WTC11 (cell line): ENCODE results near the gene DAO. TPM values are rescaled to one million over a fixed set of nuclear protein-coding genes. Genes with fewer than 3 reads are reported as not detected.

ENCODE experiments used
- ATAC-seq: fragments of 200-7000 bp; cut with Tn5 transposase; 2 replicates; pipeline ENCODE4 v1.10.0; 2021; ENCODE audit warnings: mild to moderate bottlenecking, moderate library complexity
- Bru-seq: library from RNA; stranded (reverse); fragments of 400-500 nt; gene quantifications from one replicate; lab custom pipeline; 2021; lab: Mats Ljungman, UMichigan
- CTCF ChIA-PET: fragments of 300-600 bp; sonication (Branson Sonifier 250); formaldehyde crosslinking; loops from one replicate; lab custom pipeline; 2021; ENCODE audit warnings: antibody characterized with exemption; lab: Charles Lee
- POLR2A ChIA-PET: fragments of 350-600 bp; sonication (Branson Sonifier 250); formaldehyde crosslinking; loops from one replicate; lab custom pipeline; 2021; ENCODE audit warnings: antibody characterized with exemption; lab: Charles Lee
- DNase-seq: peaks from one replicate; pipeline ENCODE4 v3.0.0; 2021; ENCODE audit warnings: low spot score
- H3K27ac Mint-ChIP-seq: 2 replicates; pipeline ENCODE4 v1.8.0; 2021; ENCODE audit warnings: mixed read lengths
- H3K27me3 Mint-ChIP-seq: 2 replicates; pipeline ENCODE4 v1.8.0; 2021; ENCODE audit warnings: low read depth, mild to moderate bottlenecking, moderate library complexity, mixed read lengths
- H3K36me3 Mint-ChIP-seq: 2 replicates; pipeline ENCODE4 v1.8.0; 2021; ENCODE audit warnings: mixed read lengths
- H3K4me1 Mint-ChIP-seq: 2 replicates; pipeline ENCODE4 v1.8.0; 2022; ENCODE audit warnings: mixed read lengths
- H3K4me3 Mint-ChIP-seq: 2 replicates; pipeline ENCODE4 v1.8.0; 2021; ENCODE audit warnings: mild to moderate bottlenecking, moderate library complexity, mixed read lengths
- H3K9me3 Mint-ChIP-seq: 2 replicates; pipeline ENCODE4 v1.8.0; 2021; ENCODE audit warnings: mixed read lengths
- AFF4 ChIP-seq: sonication (generic); formaldehyde crosslinking; IDR thresholded peaks from 2 replicates; pipeline ENCODE4 v1.8.1; 2023; ENCODE audit warnings: mild to moderate bottlenecking, missing genetic modification reagents, borderline replicate concordance
- ATF1 ChIP-seq: sonication (generic); formaldehyde crosslinking; IDR thresholded peaks from 2 replicates; pipeline ENCODE4 v1.8.1; 2023; ENCODE audit warnings: mild to moderate bottlenecking, moderate library complexity, missing genetic modification reagents
- CBFB ChIP-seq: sonication (generic); formaldehyde crosslinking; IDR thresholded peaks from 2 replicates; pipeline ENCODE4 v1.8.1; 2022; ENCODE audit warnings: mild to moderate bottlenecking, low read depth, missing genetic modification reagents
- ELF4 ChIP-seq: sonication (generic); formaldehyde crosslinking; IDR thresholded peaks from 2 replicates; pipeline ENCODE4 v1.8.1; 2022; ENCODE audit warnings: low read depth, mild to moderate bottlenecking, moderate library complexity, missing genetic modification reagents
- GRHL2 ChIP-seq: fragments of 250-450 bp; sonication (Bioruptor Pico); IDR thresholded peaks from 2 replicates; pipeline ENCODE4 v1.8.0; 2022; ENCODE audit warnings: mild to moderate bottlenecking, moderate library complexity; ENCODE audit not compliant: insufficient replicate concordance, severe bottlenecking
- IRF1 ChIP-seq: sonication (generic); formaldehyde crosslinking; IDR thresholded peaks from 2 replicates; pipeline ENCODE4 v1.8.0; 2023; ENCODE audit warnings: missing genetic modification reagents
- JAZF1 ChIP-seq: fragments of 250-450 bp; sonication (Bioruptor Pico); IDR thresholded peaks from 2 replicates; pipeline ENCODE4 v1.9.0; 2021; ENCODE audit warnings: moderate library complexity, mild to moderate bottlenecking, inconsistent platforms
- JUN ChIP-seq: sonication (generic); formaldehyde crosslinking; IDR thresholded peaks from 2 replicates; pipeline ENCODE4 v1.8.0; 2023; ENCODE audit warnings: mild to moderate bottlenecking, missing genetic modification reagents
- KAT7 ChIP-seq: sonication (generic); formaldehyde crosslinking; IDR thresholded peaks from 2 replicates; pipeline ENCODE4 v1.8.1; 2023; ENCODE audit warnings: missing genetic modification reagents, mild to moderate bottlenecking, borderline replicate concordance
- MLX ChIP-seq: sonication (generic); formaldehyde crosslinking; IDR thresholded peaks from 2 replicates; pipeline ENCODE4 v1.8.1; 2023; ENCODE audit warnings: mild to moderate bottlenecking, missing genetic modification reagents, moderate library complexity
- MXD4 ChIP-seq: fragments of 250-450 bp; sonication (Bioruptor Pico); IDR thresholded peaks from 2 replicates; pipeline ENCODE4 v1.8.0; 2021; ENCODE audit warnings: mild to moderate bottlenecking, moderate library complexity, borderline replicate concordance
- MYBL2 ChIP-seq: sonication (generic); formaldehyde crosslinking; IDR thresholded peaks from 2 replicates; pipeline ENCODE4 v1.8.1; 2023; ENCODE audit warnings: mild to moderate bottlenecking, moderate library complexity, missing genetic modification reagents
- NFYB ChIP-seq: sonication (generic); formaldehyde crosslinking; conservative IDR thresholded peaks from 2 replicates; pipeline ENCODE4 v1.8.0; 2022; ENCODE audit warnings: low read depth, missing genetic modification reagents
- NR3C1 ChIP-seq: sonication (generic); formaldehyde crosslinking; conservative IDR thresholded peaks from 2 replicates; pipeline ENCODE4 v1.8.1; 2023; ENCODE audit warnings: low read depth, mild to moderate bottlenecking, missing genetic modification reagents
- PRDM15 ChIP-seq: sonication (generic); formaldehyde crosslinking; IDR thresholded peaks from 2 replicates; pipeline ENCODE4 v1.8.0; 2022; ENCODE audit warnings: missing genetic modification reagents
- SMAD4 ChIP-seq: sonication (generic); formaldehyde crosslinking; IDR thresholded peaks from 2 replicates; pipeline ENCODE4 v1.8.0; 2022; ENCODE audit warnings: mild to moderate bottlenecking, missing genetic modification reagents
- TEAD4 ChIP-seq: sonication (generic); formaldehyde crosslinking; IDR thresholded peaks from 2 replicates; pipeline ENCODE4 v1.8.0; 2022; ENCODE audit warnings: mild to moderate bottlenecking, missing genetic modification reagents
- ZNF423 ChIP-seq: fragments of 250-450 bp; sonication (Bioruptor Pico); IDR thresholded peaks from 2 replicates; pipeline ENCODE4 v2.1.2; 2022; ENCODE audit warnings: mild to moderate bottlenecking, moderate library complexity
- ZNF512 ChIP-seq: sonication (generic); formaldehyde crosslinking; IDR thresholded peaks from 2 replicates; pipeline ENCODE4 v1.8.1; 2022; ENCODE audit warnings: missing genetic modification reagents, borderline replicate concordance
- ZNF532 ChIP-seq: fragments of 250-450 bp; sonication (Bioruptor Pico); IDR thresholded peaks from 2 replicates; pipeline ENCODE4 v1.9.0; 2021; ENCODE audit warnings: mild to moderate bottlenecking, borderline replicate concordance
- long read RNA-seq, 3 experiments: library from RNA in 1 of 3; library from capped mRNA in 1 of 3; library from polyadenylated mRNA in 1 of 3; unstranded in 2 of 3; stranded (forward) in 1 of 3; transcript quantifications; one replicate each; pipeline ENCODE4 v2.0.0, GENCODE V29; 2021
- total RNA-seq: library from RNA; stranded (reverse); gene quantifications from 3 replicates; pipeline ENCODE4 v1.2.3, GENCODE V29; 2021

The DAO gene
- total RNA-seq, result 0.17 TPM in 1 of 3 replicates, not detected in the others
- percentile 5 among the genes with signal in this experiment for Bru-seq, nascent RNA
- long read RNA-seq, experiment 1, result 0 reads
- long read RNA-seq, experiment 2, result 0 reads
- long read RNA-seq, experiment 3, result 0 reads

- ATAC-seq (no peak; the same call in 1 of the 2 replicates), DNase-seq (no peak)
- POLR2A ChIA-PET, result no interaction called here
- H3K4me1 Mint-ChIP-seq, result peaks cover 8% of the 10 kb centered on the region
- CTCF ChIA-PET, result interaction anchor here (0.6 kb wide), 1 partner anchor 85 kb away, joined by 3 read pairs; no protein-coding TSS in a partner anchor
- H3K4me3 Mint-ChIP-seq, result no peak within 1 kb of the TSS
- H3K27ac Mint-ChIP-seq, result no peak within 1 kb of the TSS
- H3K9me3 Mint-ChIP-seq, result peaks cover 6% of the 10 kb centered on the region; the same call in 1 of the 2 replicates
- H3K27me3 Mint-ChIP-seq, result no peaks in the 10 kb centered on the region
- no peak for TF ChIP-seq NFYB
- no peak for TF ChIP-seq AFF4 (CRISPR knock-in tag)
- TF ChIP-seq IRF1, result no peak
- no peak for TF ChIP-seq TEAD4 (CRISPR knock-in tag)
- TF ChIP-seq SMAD4 (CRISPR knock-in tag), result no peak
- TF ChIP-seq PRDM15 (CRISPR knock-in tag), result no peak
- no peak for TF ChIP-seq CBFB
- no peak for TF ChIP-seq MYBL2 (CRISPR knock-in tag)
- no peak for TF ChIP-seq NR3C1 (CRISPR knock-in tag)
- TF ChIP-seq ATF1, result no peak
- TF ChIP-seq MXD4, result no peak
- no peak for TF ChIP-seq MLX
- TF ChIP-seq ZNF512 (CRISPR knock-in tag), result no peak
- TF ChIP-seq ZNF423 (CRISPR knock-in tag), result no peak
- no peak for TF ChIP-seq JAZF1 (CRISPR knock-in tag)
- TF ChIP-seq JUN (CRISPR knock-in tag), result no peak
- TF ChIP-seq ZNF532 (CRISPR knock-in tag), result no peak
- TF ChIP-seq KAT7 (CRISPR knock-in tag), result no peak
- TF ChIP-seq ELF4 (CRISPR knock-in tag), result no peak
- no peak for TF ChIP-seq GRHL2
- H3K36me3 Mint-ChIP-seq, result no peaks in the 10 kb centered on the region
These were observed at the start of gene DAO for GRCh38 chr12:108879615-108880254. Gene DAO, plus strand, starts transcription at chr12:108880092. Its CDS starts 4,915 bp downstream, at chr12:108885007.
